ENCODE measurements around the gene COL23A1. TPM values are rescaled to one million over a fixed set of nuclear protein-coding genes. Genes with fewer than 3 reads are reported as not detected.

Gene COL23A1
- total and polyA plus RNA-seq, 2 experiments from 2014 or later = 4.8 to 8.2 TPM

- Histone ChIP-seq H3K79me2 (replicated peaks; ENCODE audit: insufficient read depth) (peaks cover 13% of the 10 kb centered on the region; the same call in 1 of the 2 replicates), H3K4me1 (ENCODE audit: insufficient read depth) (peaks cover 9% of the 10 kb centered on the region; the same call in 1 of the 2 replicates), H3K36me3 (ENCODE audit: insufficient read depth) (peaks cover 9% of the 10 kb centered on the region), H3K4me2 (peak overlapping the region; percentile 96), H3K4me3 (peak overlapping the region; percentile 83), H3K27ac (ENCODE audit: low read depth) (0 out of 2 replicates have a peak overlapping the region, but pooled peaks have one; percentile 19), H3F3A (replicated peaks; ENCODE audit: low read depth) (peaks cover 13% of the 10 kb centered on the region), H3K27me3 (ENCODE audit: insufficient read depth) (no peaks in the 10 kb centered on the region), H4K20me1 (replicated peaks; ENCODE audit: insufficient read depth) (no peaks in the 10 kb centered on the region), H2AFZ (peak overlapping the region; percentile 76), H3K9me2 (ENCODE audit: insufficient read depth) (no peaks in the 10 kb centered on the region)
- Mint-ChIP-seq H3K27me3 (ENCODE audit: insufficient read depth, low read depth, poor library complexity) (peaks cover 25% of the 10 kb centered on the region), H3K4me1 (peaks cover 22% of the 10 kb centered on the region), H3K4me3 (peak overlapping the region; percentile 84), H3K36me3 (ENCODE audit: low read depth) (peaks cover 48% of the 10 kb centered on the region), H3K27ac (peak overlapping the region; percentile 31; the same call in 1 of the 2 replicates), H3K9me3 (no peaks in the 10 kb centered on the region; the same call in 1 of the 3 replicates)
- peak; percentile 3; the same call in 2 of the 3 replicates for ATAC-seq
- DNase-seq (ENCODE audit: low spot score) = no peak
- no peak for TF ChIP-seq EZH2phosphoT487 (IDR thresholded peaks at IDR 0.05; ENCODE audit: unreplicated experiment)
- TF ChIP-seq REST (IDR thresholded peaks at IDR 0.05; ENCODE audit: unreplicated experiment) = no peak
- TF ChIP-seq STAT1 (IDR thresholded peaks at IDR 0.05; ENCODE audit: unreplicated experiment) = no peak
- no peak; a peak in 1 of 4 replicates for TF ChIP-seq CTCF (conservative IDR thresholded peaks at IDR 0.05; ENCODE audit: low read depth in 2 of 2)
Observed at GRCh38 chr5:178231539-178232123, 358.6 kb downstream of the COL23A1 start.

GRCh38 chr5:178230879-178231538, 359.2 kb downstream of the COL23A1 start:
- Histone ChIP-seq H3K4me1 (ENCODE audit: insufficient read depth) (peaks cover 9% of the 10 kb centered on the region; the same call in 1 of the 2 replicates), H3K4me2 (peak overlapping the region; percentile 96), H4K20me1 (replicated peaks; ENCODE audit: insufficient read depth) (no peaks in the 10 kb centered on the region), H3K36me3 (ENCODE audit: insufficient read depth) (peaks cover 9% of the 10 kb centered on the region), H3K9me2 (ENCODE audit: insufficient read depth) (no peaks in the 10 kb centered on the region), H3K4me3 (peak overlapping the region; percentile 83), H3K79me2 (replicated peaks; ENCODE audit: insufficient read depth) (peaks cover 13% of the 10 kb centered on the region; the same call in 1 of the 2 replicates), H3F3A (replicated peaks; ENCODE audit: low read depth) (peaks cover 13% of the 10 kb centered on the region), H3K27ac (ENCODE audit: low read depth) (no peak overlapping the region), H2AFZ (no peak overlapping the region), H3K27me3 (ENCODE audit: insufficient read depth) (no peaks in the 10 kb centered on the region)
- peaks cover 22% of the 10 kb centered on the region for H3K4me1 Mint-ChIP-seq
- no peak overlapping the region for H3K27ac Mint-ChIP-seq
- TF ChIP-seq EZH2phosphoT487 (IDR thresholded peaks at IDR 0.05; ENCODE audit: unreplicated experiment) (no peak), NANOG (IDR thresholded peaks at IDR 0.05; ENCODE audit: borderline replicate concordance) (no peak), JUNB (IDR thresholded peaks at IDR 0.05; ENCODE audit: unreplicated experiment) (no peak), ZNF114 (CRISPR knock-in tag; IDR thresholded peaks at IDR 0.05) (no peak), CTCF (conservative IDR thresholded peaks at IDR 0.05; ENCODE audit: low read depth in 2 of 2) (no peak)
- peaks cover 53% of the 10 kb centered on the region for H3K36me3 Mint-ChIP-seq (ENCODE audit: low read depth)
- peaks cover 23% of the 10 kb centered on the region for H3K27me3 Mint-ChIP-seq (ENCODE audit: insufficient read depth, low read depth, poor library complexity)
- H3K9me3 Mint-ChIP-seq = no peaks in the 10 kb centered on the region; the same call in 1 of the 3 replicates
- peak overlapping the region; percentile 84 for H3K4me3 Mint-ChIP-seq
- ATAC-seq = no peak
- no peak for DNase-seq (ENCODE audit: low spot score)

All from GM23338 (cell line).